HepG2 (cell line): ENCODE data around the gene GLS2. TPM values are rescaled to one million over a fixed set of nuclear protein-coding genes. Genes with fewer than 3 reads are reported as not detected.
A peak's percentile ranks its signal among the peaks of the same experiment; 100 is the strongest.

Experiments used
- ATAC-seq: fragments of 200-7000 bp; cut with Tn5 transposase; 3 replicates; pipeline ENCODE4 v1.9.1; 2020; ENCODE audit warnings: mild to moderate bottlenecking, moderate library complexity
- Bru-seq: library from RNA; stranded (reverse); fragments of 400-500 nt; gene quantifications from one replicate; lab custom pipeline; 2021; lab: Mats Ljungman, UMichigan
- BruChase-seq, 2 experiments: library from RNA; stranded (reverse); fragments of 400-500 nt; gene quantifications; one replicate each; lab custom pipeline; 2021; lab: Mats Ljungman, UMichigan
- BruUV-seq: library from RNA; stranded (reverse); fragments of 400-500 nt; replicated peaks from 2 replicates; lab custom pipeline; 2021; lab: Mats Ljungman, UMichigan
- CTCF ChIA-PET: fragments of 300-600 bp; formaldehyde crosslinking; extraction: SDS; loops from one replicate; lab custom pipeline; 2021; ENCODE audit warnings: low total read pairs, inconsistent platforms, low intra/inter-chr PET ratio; lab: Yijun Ruan, JAX
- POLR2A ChIA-PET: fragments of 350-600 bp; sonication (Branson Sonifier 250); formaldehyde crosslinking; loops from one replicate; lab custom pipeline; 2020; ENCODE audit warnings: antibody characterized with exemption, inconsistent platforms; lab: Yijun Ruan, JAX
- DNase-seq: peaks from one replicate; pipeline ENCODE4 v3.0.0-alpha.2; 2015; ENCODE audit warnings: low spot score
- FAIRE-seq: peaks from 3 replicates; lab custom pipeline; 2011; peaks lifted over from hg19 to GRCh38; lab: Jason Lieb, UNC
- H2AFZ ChIP-seq: one replicate; pipeline ENCODE4 v1.6.1; 2011; ENCODE audit warnings: low read length, inconsistent platforms
- H3K27ac ChIP-seq: fragments of 300-600 bp; 3 replicates; pipeline ENCODE4 v1.8.0; 2011; ENCODE audit warnings: mixed run types, mild to moderate bottlenecking, mixed read lengths, low read length, inconsistent platforms; ENCODE audit not compliant: insufficient read depth; ENCODE audit errors: extremely low read length
- H3K27me3 ChIP-seq, 2 experiments: fragments of 200-600 bp in 1 of 2; 2 replicates in 1 of 2; 3 replicates in 1 of 2; pipeline versions ENCODE4 v1.6.0 to v1.8.0; 2011; ENCODE audit warnings: low read length in 2 of 2, mild to moderate bottlenecking in 2 of 2, moderate library complexity in 2 of 2, inconsistent platforms in 1 of 2; ENCODE audit not compliant: insufficient read depth in 2 of 2, control insufficient read depth in 1 of 2
- H3K36me3 ChIP-seq, 2 experiments: fragments of 200-600 bp in 1 of 2; replicated peaks in 1 of 2; 2 replicates in 1 of 2; 3 replicates in 1 of 2; pipeline versions ENCODE4 v1.5.1 to v1.8.0; 2011; ENCODE audit warnings: low read length in 2 of 2, inconsistent platforms in 1 of 2; ENCODE audit not compliant: insufficient read depth in 2 of 2, control insufficient read depth in 1 of 2
- H3K4me1 ChIP-seq: 2 replicates; pipeline ENCODE4 v1.5.1; 2012; ENCODE audit warnings: low read length, inconsistent platforms; ENCODE audit not compliant: insufficient read depth
- H3K4me2 ChIP-seq: 2 replicates; pipeline ENCODE4 v1.6.0; 2011; ENCODE audit warnings: low read depth, low read length, inconsistent platforms
- H3K4me3 ChIP-seq, 3 experiments: fragments of 200-600 bp in 1 of 3; sonication (generic), shearing (Covaris generic) in 1 of 3; replicated peaks in 1 of 3; 2 replicates each; pipeline ENCODE4 v1.5.1; 2011 to 2016; ENCODE audit warnings: low read length in 3 of 3, inconsistent platforms in 2 of 3, low read depth in 2 of 3, mild to moderate bottlenecking in 2 of 3, control low read depth in 1 of 3, mixed read lengths in 1 of 3; ENCODE audit not compliant: insufficient read depth in 1 of 3
- H3K79me2 ChIP-seq: one replicate; pipeline ENCODE4 v1.6.1; 2011; ENCODE audit warnings: low read length, inconsistent platforms; ENCODE audit not compliant: insufficient read depth
- H3K9ac ChIP-seq: 2 replicates; pipeline ENCODE4 v1.6.0; 2011; ENCODE audit warnings: mild to moderate bottlenecking, low read depth, low read length, inconsistent platforms; ENCODE audit not compliant: insufficient read depth
- H3K9me3 ChIP-seq: 2 replicates; pipeline ENCODE4 v1.5.1; 2012; ENCODE audit warnings: mild to moderate bottlenecking, low read length
- H4K20me1 ChIP-seq: 2 replicates; pipeline ENCODE4 v1.6.0; 2011; ENCODE audit warnings: inconsistent platforms, mild to moderate bottlenecking, low read length, moderate library complexity; ENCODE audit not compliant: insufficient read depth
- ATF5 ChIP-seq: sonication (generic); formaldehyde crosslinking; IDR thresholded peaks from 2 replicates; pipeline ENCODE4 v1.4.0; 2020; ENCODE audit warnings: mild to moderate bottlenecking, low read depth, missing genetic modification reagents
- FOXK2 ChIP-seq: fragments of 450-650 bp; IDR thresholded peaks from 2 replicates; pipeline ENCODE4 v1.6.1; 2016
- FOXP4 ChIP-seq: sonication (generic); formaldehyde crosslinking; IDR thresholded peaks from 2 replicates; pipeline ENCODE4 v1.4.0; 2020; ENCODE audit warnings: missing genetic modification reagents
- KAT2B ChIP-seq: fragments of 150-350 bp; IDR thresholded peaks from 2 replicates; pipeline ENCODE4 v1.6.1; 2014; ENCODE audit warnings: low read depth, low read length, borderline replicate concordance
- PHF21A ChIP-seq: sonication (generic); formaldehyde crosslinking; IDR thresholded peaks from 2 replicates; pipeline ENCODE4 v1.5.0; 2020; ENCODE audit warnings: mild to moderate bottlenecking, missing genetic modification reagents
- REXO4 ChIP-seq: sonication (generic); formaldehyde crosslinking; IDR thresholded peaks from 2 replicates; pipeline ENCODE4 v1.8.0; 2022; ENCODE audit warnings: missing genetic modification reagents, mild to moderate bottlenecking, borderline replicate concordance
- TRIM22 ChIP-seq: fragments of 450-650 bp; IDR thresholded peaks from 2 replicates; pipeline ENCODE4 v1.6.1; 2017
- ZBTB7B ChIP-seq: sonication (generic); formaldehyde crosslinking; IDR thresholded peaks from 2 replicates; pipeline ENCODE4 v1.4.0; 2020; ENCODE audit warnings: missing genetic modification reagents
- ZNF225 ChIP-seq: sonication (generic); formaldehyde crosslinking; IDR thresholded peaks from 2 replicates; pipeline ENCODE4 v1.4.0; 2020; ENCODE audit warnings: mild to moderate bottlenecking, missing genetic modification reagents
- ZNF468 ChIP-seq: sonication (generic); formaldehyde crosslinking; IDR thresholded peaks from 2 replicates; pipeline ENCODE4 v1.8.0; 2022; ENCODE audit warnings: mild to moderate bottlenecking, moderate library complexity, missing genetic modification reagents
- ZNF550 ChIP-seq: sonication (generic); formaldehyde crosslinking; IDR thresholded peaks from 2 replicates; pipeline ENCODE4 v1.4.0; 2020; ENCODE audit warnings: mild to moderate bottlenecking, missing genetic modification reagents, borderline replicate concordance
- ZNF747 ChIP-seq: sonication (generic); formaldehyde crosslinking; IDR thresholded peaks from 2 replicates; pipeline ENCODE4 v1.8.1; 2023; ENCODE audit warnings: missing genetic modification reagents, mild to moderate bottlenecking, borderline replicate concordance
- ZSCAN25 ChIP-seq: sonication (generic); formaldehyde crosslinking; IDR thresholded peaks from 2 replicates; pipeline ENCODE4 v1.8.0; 2022; ENCODE audit warnings: mild to moderate bottlenecking, missing genetic modification reagents
- WGBS: methylation state at CpG from one replicate; pipeline ENCODE4 v1.1.6; 2017; ENCODE audit warnings: low lambda C conversion rate; 5-methylcytosine and 5-hydroxymethylcytosine counted together
- in situ Hi-C: cut with HindIII; loops from 2 replicates; pipeline ENCODE4 v1.10.0; 2017; ENCODE audit warnings: low pct_unique_long_range_greater_than_20kb; ENCODE audit not compliant: extremely low pct_ligation_motif_present
- intact Hi-C: fragments of 100-400 bp; cut with micrococcal nuclease; formaldehyde crosslinking; loops from one replicate; pipeline ENCODE4 v1.10.0; 2022; ENCODE audit not compliant: unreplicated experiment
- long read RNA-seq, 2 experiments: library from RNA in 1 of 2; library from polyadenylated mRNA in 1 of 2; stranded (forward) in 1 of 2; unstranded in 1 of 2; transcript quantifications; one replicate each; pipeline ENCODE4 v2.0.0, GENCODE V29; 2019 to 2022
- polyA minus RNA-seq, 3 experiments: library from RNA; depleted of rRNA, polyadenylated mRNA; stranded (reverse); fragments of >200 nt; gene quantifications; 2 replicates each; pipeline ENCODE4 v1.2.3, GENCODE V29; 2011; ENCODE audit warnings: low replicate concordance in 1 of 3
- polyA plus RNA-seq, 8 experiments: library from polyadenylated mRNA; depleted of rRNA in 3 of 8; stranded (reverse) in 7 of 8; unstranded in 1 of 8; fragments of >200 nt; fragmentation: Illumina TruSeq in 4 of 8; extraction: Trizol in 4 of 8; gene quantifications; 2 replicates each; pipeline versions ENCODE4 v1.2.1 to v1.2.3, GENCODE V29; 2011 to 2016; ENCODE audit warnings: low read depth in 4 of 8, missing spikeins in 1 of 8, mixed read lengths in 1 of 8; ENCODE audit not compliant: insufficient read depth in 1 of 8
- total RNA-seq, 5 experiments: library from RNA; depleted of rRNA; stranded (reverse); fragments of >200 nt; fragmentation: Illumina TruSeq; extraction: Trizol; gene quantifications; 2 replicates each; pipeline ENCODE4 v1.2.3, GENCODE V29; 2016; ENCODE audit warnings: low read depth in 1 of 5

GLS2 gene
- total RNA-seq (2016; rRNA removed; fragmentation: Illumina TruSeq; extraction: Trizol), result 12.2 and 14.0 TPM in 2 replicates
- 5.1 and 6.0 TPM in 2 replicates for total RNA-seq (2016; cell fraction: cytosol; rRNA removed; fragmentation: Illumina TruSeq; extraction: Trizol; ENCODE audit: low read depth)
- total RNA-seq (2016; cell fraction: insoluble cytoplasmic fraction; rRNA removed; fragmentation: Illumina TruSeq; extraction: Trizol), result 12.0 and 13.5 TPM in 2 replicates
- 8.3 and 10.5 TPM in 2 replicates for total RNA-seq (2016; cell fraction: membrane; rRNA removed; fragmentation: Illumina TruSeq; extraction: Trizol)
- total RNA-seq (2016; cell fraction: nucleus; rRNA removed; fragmentation: Illumina TruSeq; extraction: Trizol), result 9.2 and 10.3 TPM in 2 replicates
- polyA plus RNA-seq (2011; rRNA removed), result 8.5 and 8.6 TPM in 2 replicates
- 5.0 and 6.0 TPM in 2 replicates for polyA plus RNA-seq (2011; cell fraction: cytosol; rRNA removed)
- 30.0 and 30.9 TPM in 2 replicates for polyA plus RNA-seq (2011; cell fraction: nucleus; rRNA removed)
- polyA plus RNA-seq (2012), result 4.3 and 6.2 TPM in 2 replicates
- polyA plus RNA-seq (2016; cell fraction: cytosol; fragmentation: Illumina TruSeq; extraction: Trizol; ENCODE audit: low read depth), result 3.4 and 4.7 TPM in 2 replicates
- 11.3 and 13.3 TPM in 2 replicates for polyA plus RNA-seq (2016; cell fraction: insoluble cytoplasmic fraction; fragmentation: Illumina TruSeq; extraction: Trizol; ENCODE audit: low read depth)
- polyA plus RNA-seq (2016; cell fraction: membrane; fragmentation: Illumina TruSeq; extraction: Trizol; ENCODE audit: low read depth), result 5.6 and 7.1 TPM in 2 replicates
- polyA plus RNA-seq (2016; cell fraction: nucleus; fragmentation: Illumina TruSeq; extraction: Trizol; ENCODE audit: insufficient read depth, low read depth), result 16.2 and 18.9 TPM in 2 replicates
- polyA minus RNA-seq (2011; rRNA and poly(A)+ RNA removed; ENCODE audit: low replicate concordance), result 11.4 TPM in 1 of 2 replicates, not detected in the other
- polyA minus RNA-seq (2011; cell fraction: cytosol; rRNA and poly(A)+ RNA removed), result 3.5 and 5.0 TPM in 2 replicates
- polyA minus RNA-seq (2011; cell fraction: nucleus; rRNA and poly(A)+ RNA removed), result 3.7 and 7.3 TPM in 2 replicates
- percentile 45 among the genes with signal in this experiment for Bru-seq, nascent RNA
- BruChase-seq, experiment 1, labeled RNA remaining after a 6-hour chase, result percentile 64 among the genes with signal in this experiment
- BruChase-seq, experiment 2, labeled RNA remaining after a 2-hour chase, result percentile 48 among the genes with signal in this experiment
- long read RNA-seq, experiment 1, transcript GLS2-201 (18 exons, 2,623 nt), result major isoform, 7 of 11 reads
- long read RNA-seq, experiment 1, partial matches to known transcripts, result 1 of 11 reads
- long read RNA-seq, experiment 1, other reads (novel, unspliced or antisense), result 3 of 11 reads
- long read RNA-seq, experiment 2, transcript GLS2-201 (18 exons, 2,623 nt), result major isoform, 13 of 19 reads
- long read RNA-seq, experiment 2, partial matches to known transcripts, result 2 of 19 reads
- long read RNA-seq, experiment 2, other reads (novel, unspliced or antisense), result 3 of 19 reads

GRCh38 chr12:56488041-56488955 lies at the start of gene GLS2:
Gene GLS2, minus strand, starts transcription at chr12:56488161. Its CDS starts 43 bp downstream, at chr12:56488118.
- ChIA-PET POLR2A (interaction anchor here (0.6 to 1.8 kb wide), 18 partner anchors 9 to 360 kb away, joined by 3 to 10 read pairs (median 3); partner anchors contain the start of genes APOF, CNPY2, COQ10A and ESYT1), CTCF (no interaction called here)
- H3K9me3 ChIP-seq, result no peaks in the 10 kb centered on the region
- H3K27ac ChIP-seq, result no peak within 1 kb of the TSS
- no peaks in the 10 kb centered on the region for H3K27me3 ChIP-seq
- H2AFZ ChIP-seq, result no peak within 1 kb of the TSS
- peak; percentile 76 for DNase-seq
- H3K4me2 ChIP-seq, result peak within 1 kb of the TSS; percentile 93
- H3K4me1 ChIP-seq, result peaks cover 34% of the 10 kb centered on the region
- in situ Hi-C loops, result no loop called here
- intact Hi-C loops, result no loop called here
- no peaks in the 10 kb centered on the region for H4K20me1 ChIP-seq
- BruUV-seq, result no TSS peak
- 45% methylated on average over 51 of the region's 59 CpGs for WGBS
- peak within 1 kb of the TSS; percentile 65 to 85 (median 79) for H3K4me3 ChIP-seq
- H3K9ac ChIP-seq, result peak within 1 kb of the TSS; percentile 61
- no peaks in the 10 kb centered on the region for H3K36me3 ChIP-seq
- no peaks in the 10 kb centered on the region for H3K79me2 ChIP-seq
- peak; percentile 95 for ATAC-seq
- peak; percentile 61 for FAIRE-seq
- peak; percentile 79; the same call in 1 of the 2 replicates for TF ChIP-seq ZNF747 (CRISPR knock-in tag)
- TF ChIP-seq TRIM22, result no peak
- TF ChIP-seq FOXK2, result no peak
- peak; percentile 84; the same call in 1 of the 2 replicates for TF ChIP-seq REXO4 (CRISPR knock-in tag)
- TF ChIP-seq ZNF468 (CRISPR knock-in tag), result peak; percentile 78; the same call in 1 of the 2 replicates
- peak; percentile 82; the same call in 1 of the 2 replicates for TF ChIP-seq ZNF225 (CRISPR knock-in tag)
- no peak for TF ChIP-seq ZNF550 (CRISPR knock-in tag)
- peak; percentile 75 for TF ChIP-seq PHF21A (CRISPR knock-in tag)
- TF ChIP-seq ZSCAN25 (CRISPR knock-in tag), result 0 out of 2 replicates have a peak, but pooled peaks have one; percentile 1
- no peak for TF ChIP-seq KAT2B
- TF ChIP-seq ATF5 (CRISPR knock-in tag), result peak; percentile 83
- no peak for TF ChIP-seq ZBTB7B (CRISPR knock-in tag)
- TF ChIP-seq FOXP4, result peak; percentile 70
